IPS-15b (cell line): Measurements from ENCODE around the gene CAPS2.

ENCODE experiments used
- H3K27me3 ChIP-seq: one replicate; pipeline ENCODE4 v1.6.1; 2013; ENCODE audit warnings: low read length; ENCODE audit not compliant: control insufficient read depth, insufficient read depth
- H3K36me3 ChIP-seq: one replicate; pipeline ENCODE4 v1.6.1; 2013; ENCODE audit warnings: low read length; ENCODE audit not compliant: control insufficient read depth, insufficient read depth
- H3K4me1 ChIP-seq: one replicate; pipeline ENCODE4 v1.6.1; 2013; ENCODE audit warnings: mild to moderate bottlenecking, low read length; ENCODE audit not compliant: control insufficient read depth, insufficient read depth
- H3K4me3 ChIP-seq: one replicate; pipeline ENCODE4 v1.5.1; 2013; ENCODE audit warnings: low read depth, low read length
- H3K9ac ChIP-seq: one replicate; pipeline ENCODE4 v1.6.1; 2013; ENCODE audit warnings: low read depth, mild to moderate bottlenecking, low read length
- H3K9me3 ChIP-seq: one replicate; pipeline ENCODE4 v1.6.1; 2013; ENCODE audit warnings: mild to moderate bottlenecking, low read length; ENCODE audit not compliant: control insufficient read depth, insufficient read depth

CAPS2 gene

DNA sequence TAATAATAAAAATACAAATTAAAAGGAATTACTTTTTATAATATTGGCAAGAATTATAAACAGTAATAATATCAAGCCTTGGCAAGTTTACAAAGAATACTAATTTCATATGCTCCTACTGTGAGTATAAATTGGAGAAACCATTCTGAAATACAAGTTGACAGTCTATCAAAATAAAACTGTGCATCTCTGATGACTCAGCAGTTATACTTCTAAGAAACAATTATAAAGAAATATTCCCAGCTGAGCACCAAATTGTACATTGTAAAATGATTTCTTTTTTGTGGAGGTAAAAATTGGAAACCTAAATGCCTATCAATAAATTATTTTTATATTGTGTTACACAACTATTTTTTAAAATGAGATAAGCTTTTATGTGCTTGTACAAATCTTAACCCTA is 85.0 kb downstream of the CAPS2 start:
- H3K4me1 ChIP-seq, result no peaks in the 10 kb centered on the region
- no peak overlapping the region for H3K9ac ChIP-seq
- H3K27me3 ChIP-seq, result no peaks in the 10 kb centered on the region
- H3K4me3 ChIP-seq, result no peak overlapping the region
- H3K36me3 ChIP-seq, result no peaks in the 10 kb centered on the region
- H3K9me3 ChIP-seq, result no peaks in the 10 kb centered on the region

DNA sequence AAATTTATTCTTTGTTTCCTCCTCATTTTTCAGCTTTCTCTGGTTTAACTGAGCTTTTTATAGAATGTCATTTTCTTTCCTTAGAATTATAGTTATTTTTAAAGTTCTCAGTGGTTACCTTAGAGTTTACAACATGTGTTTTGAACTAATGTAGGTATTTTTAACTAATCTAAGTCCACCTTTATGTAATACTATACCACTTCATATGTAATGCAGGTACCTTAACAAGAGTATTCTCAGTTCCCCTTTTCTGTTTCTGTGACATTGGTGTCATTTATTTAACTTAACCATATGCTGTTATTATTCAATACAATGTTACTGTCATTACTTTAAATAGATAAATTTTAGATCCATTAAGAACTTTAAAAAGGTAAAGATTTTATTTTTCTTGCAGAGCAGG is 90.1 kb downstream of the CAPS2 start:
- no peak overlapping the region for H3K4me3 ChIP-seq
- no peaks in the 10 kb centered on the region for H3K4me1 ChIP-seq
- no peaks in the 10 kb centered on the region for H3K27me3 ChIP-seq
- no peaks in the 10 kb centered on the region for H3K9me3 ChIP-seq
- no peaks in the 10 kb centered on the region for H3K36me3 ChIP-seq
- no peak overlapping the region for H3K9ac ChIP-seq

DNA sequence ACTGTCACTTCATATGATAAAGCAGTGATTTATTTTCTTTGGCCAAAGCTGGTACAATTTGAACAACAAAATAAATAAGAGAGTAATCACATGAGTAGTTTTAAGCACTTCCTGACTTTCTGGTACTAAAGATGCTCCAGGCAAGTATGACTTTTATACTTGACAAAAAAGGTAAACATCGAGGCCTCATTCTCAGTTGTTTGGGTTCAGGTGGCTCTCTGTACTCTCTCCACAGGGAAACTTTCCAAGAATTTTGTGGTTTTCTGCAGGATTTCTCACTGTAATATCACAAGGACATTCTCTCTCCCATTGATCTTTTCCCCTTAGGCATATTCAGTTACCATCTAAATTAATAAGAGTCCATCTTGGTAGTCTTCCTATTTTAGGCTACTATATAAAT is 93.9 kb downstream of the CAPS2 start:
- Histone ChIP-seq H3K9me3 (no peaks in the 10 kb centered on the region), H3K9ac (no peak overlapping the region), H3K4me1 (no peaks in the 10 kb centered on the region), H3K36me3 (no peaks in the 10 kb centered on the region), H3K4me3 (no peak overlapping the region), H3K27me3 (no peaks in the 10 kb centered on the region)

DNA sequence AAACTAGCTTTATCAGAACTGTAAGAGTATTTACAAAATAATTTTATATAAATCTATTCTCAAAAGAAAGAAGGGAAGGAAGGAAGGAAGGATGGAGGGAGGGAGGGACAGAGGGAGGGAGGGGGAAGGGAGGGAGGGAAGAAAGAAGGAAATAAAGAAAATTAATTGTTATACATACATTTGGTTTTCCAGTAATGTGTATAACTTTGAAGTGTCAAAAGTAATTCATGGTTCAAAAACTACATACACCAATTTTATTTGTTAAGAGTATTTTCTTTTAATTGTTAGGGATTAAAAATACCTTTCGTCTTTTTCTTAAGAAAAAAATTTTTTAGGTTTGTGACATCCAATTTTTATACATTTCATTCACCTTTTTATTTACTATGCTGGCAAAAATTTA is 103.0 kb downstream of the CAPS2 start:
- Histone ChIP-seq H3K4me3 (no peak overlapping the region), H3K27me3 (no peaks in the 10 kb centered on the region), H3K4me1 (no peaks in the 10 kb centered on the region), H3K9ac (no peak overlapping the region), H3K36me3 (no peaks in the 10 kb centered on the region), H3K9me3 (no peaks in the 10 kb centered on the region)
